CD14-positive monocyte (primary cell): Measurements from ENCODE around the gene TCEANC2. TPM values are rescaled to one million over a fixed set of nuclear protein-coding genes. Genes with fewer than 3 reads are reported as not detected.

Experiments used
- DNase-seq, 3 donors: peaks; one replicate each; pipeline ENCODE4 v3.0.0-alpha.2; 2011 to 2022
- H2AFZ ChIP-seq: 2 replicates; pipeline ENCODE4 v1.6.0; 2012; ENCODE audit warnings: mild to moderate bottlenecking, low read depth, low read length, inconsistent platforms; ENCODE audit not compliant: insufficient read depth, poor library complexity, severe bottlenecking
- H3K27ac ChIP-seq, 2 donors: 1 replicate in 1 of 2; 2 replicates in 1 of 2; pipeline ENCODE4 v1.5.1; 2012 to 2013; ENCODE audit warnings: low read length in 2 of 2, control low read depth in 1 of 2, inconsistent platforms in 1 of 2, low read depth in 1 of 2, mild to moderate bottlenecking in 1 of 2
- H3K27me3 ChIP-seq, 2 donors: one replicate each; pipeline versions ENCODE4 v1.6.0 to v1.6.1; 2011 to 2013; ENCODE audit warnings: low read length in 2 of 2; ENCODE audit not compliant: control insufficient read depth in 2 of 2, insufficient read depth in 2 of 2
- H3K36me3 ChIP-seq, 2 donors: replicated peaks in 1 of 2; 1 replicate in 1 of 2; 2 replicates in 1 of 2; pipeline versions ENCODE4 v1.5.1 to v1.6.1; 2012 to 2013; ENCODE audit warnings: low read length in 2 of 2, control low read depth in 1 of 2, inconsistent platforms in 1 of 2, mild to moderate bottlenecking in 1 of 2; ENCODE audit not compliant: insufficient read depth in 2 of 2, control insufficient read depth in 1 of 2
- H3K4me1 ChIP-seq, 2 donors: 1 replicate in 1 of 2; 2 replicates in 1 of 2; pipeline versions ENCODE4 v1.5.1 to v1.6.1; 2012 to 2013; ENCODE audit warnings: low read length in 2 of 2, control low read depth in 1 of 2, inconsistent platforms in 1 of 2, mild to moderate bottlenecking in 1 of 2, moderate library complexity in 1 of 2; ENCODE audit not compliant: insufficient read depth in 2 of 2, control insufficient read depth in 1 of 2
- H3K4me2 ChIP-seq: replicated peaks from 2 replicates; pipeline ENCODE3; 2012; ENCODE audit warnings: low read length, moderate library complexity, mild to moderate bottlenecking; ENCODE audit not compliant: poor library complexity, severe bottlenecking; ENCODE audit errors: extremely low read depth
- H3K4me3 ChIP-seq, 3 experiments: fragments of 200-600 bp in 1 of 3; sonication (generic) in 1 of 3; replicated peaks in 1 of 3; 1 replicate in 2 of 3; 2 replicates in 1 of 3; pipeline ENCODE4 v1.5.1; 2011 to 2013; ENCODE audit warnings: low read length in 3 of 3, mild to moderate bottlenecking in 3 of 3, control low read depth in 2 of 3, low read depth in 2 of 3, inconsistent platforms in 1 of 3, moderate library complexity in 1 of 3
- H3K79me2 ChIP-seq: 2 replicates; pipeline ENCODE4 v1.6.0; 2012; ENCODE audit warnings: mild to moderate bottlenecking, control low read depth, inconsistent platforms, low read length, moderate library complexity; ENCODE audit not compliant: insufficient read depth
- H3K9ac ChIP-seq: 2 replicates; pipeline ENCODE4 v1.6.0; 2017; ENCODE audit warnings: low read length, mild to moderate bottlenecking; ENCODE audit not compliant: insufficient read depth, poor library complexity, severe bottlenecking
- H3K9me3 ChIP-seq, 2 donors: replicated peaks in 1 of 2; 1 replicate in 1 of 2; 2 replicates in 1 of 2; pipeline versions ENCODE4 v1.5.1 to v1.6.1; 2012 to 2013; ENCODE audit warnings: low read length in 2 of 2, control low read depth in 1 of 2; ENCODE audit not compliant: control insufficient read depth in 1 of 2, insufficient read depth in 1 of 2
- H4K20me1 ChIP-seq: 2 replicates; pipeline ENCODE4 v1.6.0; 2012; ENCODE audit warnings: mild to moderate bottlenecking, low read length, control low read depth, moderate library complexity; ENCODE audit not compliant: insufficient read depth
- H3K27ac Mint-ChIP-seq, 7 donors: one replicate each; pipeline ENCODE4 v1.8.0; 2020; ENCODE audit warnings: mild to moderate bottlenecking in 7 of 7, mixed read lengths in 7 of 7, moderate library complexity in 6 of 7, inconsistent platforms in 2 of 7
- H3K27me3 Mint-ChIP-seq, 3 donors: one replicate each; pipeline ENCODE4 v1.8.0; 2021 to 2022; ENCODE audit warnings: low read depth in 3 of 3, mild to moderate bottlenecking in 3 of 3, mixed read lengths in 3 of 3, moderate library complexity in 3 of 3, inconsistent platforms in 1 of 3
- H3K36me3 Mint-ChIP-seq, 2 donors: one replicate each; pipeline ENCODE4 v1.8.0; 2020; ENCODE audit warnings: mixed read lengths in 2 of 2, inconsistent platforms in 1 of 2, mild to moderate bottlenecking in 1 of 2
- H3K4me1 Mint-ChIP-seq: one replicate; pipeline ENCODE4 v1.8.0; 2020; ENCODE audit warnings: mild to moderate bottlenecking, mixed read lengths
- H3K4me3 Mint-ChIP-seq, 2 donors: one replicate each; pipeline ENCODE4 v1.8.0; 2020; ENCODE audit warnings: mild to moderate bottlenecking in 2 of 2, mixed read lengths in 2 of 2, moderate library complexity in 1 of 2
- H3K9me3 Mint-ChIP-seq, 7 donors: one replicate each; pipeline ENCODE4 v1.8.0; 2020 to 2022; ENCODE audit warnings: mixed read lengths in 7 of 7, mild to moderate bottlenecking in 6 of 7, moderate library complexity in 6 of 7, inconsistent platforms in 2 of 7
- WGBS: methylation state at CpG from one replicate; pipeline ENCODE4 v1.1.5; 2013; ENCODE audit warnings: missing lambda C conversion rate; ENCODE audit not compliant: insufficient coverage; 5-methylcytosine and 5-hydroxymethylcytosine counted together
- intact Hi-C, 2 donors: fragments of 100-400 bp; cut with micrococcal nuclease; formaldehyde crosslinking; loops; one replicate each; pipeline versions ENCODE4 v1.15.0 to v1.15.1; 2023
- polyA plus RNA-seq, 3 donors: library from polyadenylated mRNA; depleted of rRNA in 1 of 3; unstranded in 2 of 3; stranded (reverse) in 1 of 3; fragments of 300-500 nt in 2 of 3; fragments of >200 nt in 1 of 3; fragmentation: Illumina TruSeq in 2 of 3; gene quantifications; 1 replicate in 2 of 3; 2 replicates in 1 of 3; pipeline ENCODE4 v1.2.3, GENCODE V29; 2012 to 2021
- TF ChIP-seq, protein P1 (sequence below): fragments of 200-600 bp; IDR thresholded peaks from one replicate; pipeline ENCODE4 v1.8.0; 2022; ENCODE audit warnings: antibody characterized with exemption, mild to moderate bottlenecking

The TCEANC2 gene
- polyA plus RNA-seq, 3 donors: 3.0 to 6.7 (median 3.8) TPM

DNA sequence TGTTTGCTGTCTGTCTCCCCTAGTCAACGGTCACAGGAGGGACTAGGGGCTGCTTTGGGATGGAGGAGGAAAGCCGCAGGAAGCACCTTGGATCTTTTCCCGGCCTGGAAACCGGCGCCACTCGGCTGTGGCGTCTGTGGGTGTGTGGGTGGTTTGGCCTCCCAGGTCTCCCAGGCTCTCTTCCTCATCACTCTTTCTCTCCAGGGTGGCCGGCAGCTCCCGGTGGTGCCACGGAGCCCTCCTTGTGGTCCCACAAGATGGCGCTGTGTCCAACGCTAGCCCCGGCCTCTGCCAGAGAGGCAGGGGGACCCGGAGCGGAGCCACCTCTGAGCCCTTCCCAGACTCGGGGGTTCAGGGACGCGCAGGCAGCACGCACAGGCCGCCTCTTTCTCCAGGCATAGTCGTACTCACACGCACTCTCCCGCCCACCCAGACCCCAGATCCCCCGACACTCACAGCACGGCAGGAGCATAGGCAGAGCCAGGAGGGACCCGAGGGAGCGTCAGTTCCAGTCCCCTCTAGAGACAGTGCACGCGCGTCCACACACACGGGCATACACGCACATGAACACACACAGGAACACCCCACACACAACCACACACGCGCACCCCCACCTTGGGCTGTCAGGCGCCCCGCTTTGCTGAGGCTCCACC is 68.2 kb downstream of the TCEANC2 start:
- no peaks in the 10 kb centered on the region for H3K36me3 ChIP-seq
- intact Hi-C loops: no loop called here
- Mint-ChIP-seq H3K4me1 (peaks cover 9% of the 10 kb centered on the region), H3K27me3 (peaks cover 2 to 13% (median 9%) of the 10 kb centered on the region in 3 donors), H3K27ac (peak overlapping the region in 1 of 7 donors; percentile 50), H3K4me3 (peak overlapping the region in 1 of 2 donors; percentile 60), H3K9me3 (no peaks in the 10 kb centered on the region), H3K36me3 (no peaks in the 10 kb centered on the region)
- DNase-seq: peak; percentile 6 to 24 (median 7)
- peaks cover 5 to 6% of the 10 kb centered on the region in 2 donors for H3K4me1 ChIP-seq
- peaks cover 0 to 8% of the 10 kb centered on the region in 2 donors for H3K27me3 ChIP-seq
- peak overlapping the region; percentile 71 for H2AFZ ChIP-seq
- no peak overlapping the region for H3K9ac ChIP-seq
- no peak overlapping the region for H3K27ac ChIP-seq
- TF ChIP-seq, protein P1, sequence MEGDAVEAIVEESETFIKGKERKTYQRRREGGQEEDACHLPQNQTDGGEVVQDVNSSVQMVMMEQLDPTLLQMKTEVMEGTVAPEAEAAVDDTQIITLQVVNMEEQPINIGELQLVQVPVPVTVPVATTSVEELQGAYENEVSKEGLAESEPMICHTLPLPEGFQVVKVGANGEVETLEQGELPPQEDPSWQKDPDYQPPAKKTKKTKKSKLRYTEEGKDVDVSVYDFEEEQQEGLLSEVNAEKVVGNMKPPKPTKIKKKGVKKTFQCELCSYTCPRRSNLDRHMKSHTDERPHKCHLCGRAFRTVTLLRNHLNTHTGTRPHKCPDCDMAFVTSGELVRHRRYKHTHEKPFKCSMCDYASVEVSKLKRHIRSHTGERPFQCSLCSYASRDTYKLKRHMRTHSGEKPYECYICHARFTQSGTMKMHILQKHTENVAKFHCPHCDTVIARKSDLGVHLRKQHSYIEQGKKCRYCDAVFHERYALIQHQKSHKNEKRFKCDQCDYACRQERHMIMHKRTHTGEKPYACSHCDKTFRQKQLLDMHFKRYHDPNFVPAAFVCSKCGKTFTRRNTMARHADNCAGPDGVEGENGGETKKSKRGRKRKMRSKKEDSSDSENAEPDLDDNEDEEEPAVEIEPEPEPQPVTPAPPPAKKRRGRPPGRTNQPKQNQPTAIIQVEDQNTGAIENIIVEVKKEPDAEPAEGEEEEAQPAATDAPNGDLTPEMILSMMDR: peak; percentile 29
- no peak overlapping the region for H3K4me3 ChIP-seq
- peak overlapping the region; percentile 15 for H3K4me2 ChIP-seq
- H3K9me3 ChIP-seq: no peaks in the 10 kb centered on the region
- H3K79me2 ChIP-seq: no peaks in the 10 kb centered on the region
- 3% methylated on average over 21 of the region's 36 CpGs for WGBS
- no peaks in the 10 kb centered on the region for H4K20me1 ChIP-seq

DNA sequence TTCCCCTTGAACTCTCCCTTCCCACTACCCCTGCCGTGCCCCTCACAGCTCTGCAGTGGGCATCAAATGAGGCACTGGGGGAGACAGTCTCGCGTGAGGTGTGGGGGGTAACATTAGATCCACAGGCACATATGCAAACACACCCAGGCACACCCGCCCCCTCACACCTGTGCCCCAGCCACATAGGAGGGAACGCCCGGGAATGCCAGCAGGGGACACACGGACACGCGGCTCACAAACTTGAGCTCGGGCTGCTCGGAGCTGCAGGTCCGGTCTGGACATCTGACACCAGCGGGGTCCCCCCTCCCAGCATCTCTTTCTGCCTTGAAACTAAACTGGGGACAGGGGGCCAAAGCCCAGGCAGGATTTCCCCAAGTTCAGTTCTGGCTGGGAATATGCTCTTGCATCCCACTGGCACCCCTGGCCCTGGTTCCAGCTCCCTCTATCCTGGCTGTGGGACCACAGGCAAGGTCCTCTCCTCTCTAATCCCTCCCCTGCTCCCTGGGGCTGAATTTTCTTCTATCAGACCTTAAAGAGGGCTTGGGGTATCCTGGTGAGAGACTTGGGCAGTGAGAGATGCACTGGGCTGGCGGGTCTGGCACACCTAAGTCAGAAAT is 68.8 kb downstream of the TCEANC2 start:
- Histone ChIP-seq H3K79me2 (no peaks in the 10 kb centered on the region), H2AFZ (peak overlapping the region; percentile 71), H3K27ac (no peak overlapping the region), H3K9me3 (no peaks in the 10 kb centered on the region), H4K20me1 (no peaks in the 10 kb centered on the region), H3K9ac (no peak overlapping the region), H3K4me1 (peaks cover 5 to 6% of the 10 kb centered on the region in 2 donors), H3K4me2 (no peak overlapping the region), H3K27me3 (peaks cover 0 to 8% of the 10 kb centered on the region in 2 donors), H3K4me3 (no peak overlapping the region), H3K36me3 (no peaks in the 10 kb centered on the region)
- no peak overlapping the region for H3K27ac Mint-ChIP-seq
- H3K36me3 Mint-ChIP-seq: no peaks in the 10 kb centered on the region
- peak overlapping the region in 1 of 2 donors; percentile 60 for H3K4me3 Mint-ChIP-seq
- H3K27me3 Mint-ChIP-seq: peaks cover 5 to 13% (median 9%) of the 10 kb centered on the region in 3 donors
- WGBS: 89% methylated on average over 8 of the region's 14 CpGs
- peaks cover 9% of the 10 kb centered on the region for H3K4me1 Mint-ChIP-seq
- TF ChIP-seq, protein P1: no peak
- no peak for DNase-seq
- intact Hi-C loops: no loop called here
- H3K9me3 Mint-ChIP-seq: peaks cover 0 to 3% (median 0%) of the 10 kb centered on the region in 7 donors
